Stomach (tissue), 9 donors: ENCODE results near the gene RPS15. TPM values are rescaled to one million over a fixed set of nuclear protein-coding genes. Genes with fewer than 3 reads are reported as not detected.

Experiments used
- DNase-seq, 2 donors: peaks; one replicate each; pipeline versions ENCODE4 v3.0.0 to v3.0.0-alpha.2; 2013 to 2019
- H3K27ac ChIP-seq, 5 donors: fragments of 200-600 bp in 4 of 5; sonication (generic) in 4 of 5; one replicate each; pipeline ENCODE4 v1.5.1; 2013 to 2019; ENCODE audit warnings: mild to moderate bottlenecking in 1 of 5, moderate library complexity in 1 of 5
- H3K27me3 ChIP-seq, 3 donors: fragments of 200-600 bp; sonication (generic); one replicate each; pipeline ENCODE4 v1.5.1; 2017 to 2019; ENCODE audit warnings: mixed run types in 1 of 3
- H3K36me3 ChIP-seq, 4 donors: fragments of 200-600 bp; sonication (generic); 1 replicate in 3 of 4; 2 replicates in 1 of 4; pipeline ENCODE4 v1.5.1; 2016 to 2019
- H3K4me1 ChIP-seq, 4 donors: fragments of 200-600 bp; sonication (generic); one replicate each; pipeline ENCODE4 v1.5.1; 2016 to 2019
- H3K4me3 ChIP-seq, 4 donors: fragments of 200-600 bp; sonication (generic) in 3 of 4; one replicate each; pipeline ENCODE4 v1.5.1; 2016 to 2019; ENCODE audit warnings: mild to moderate bottlenecking in 1 of 4
- H3K9me3 ChIP-seq, 4 donors: fragments of 200-600 bp; sonication (generic); one replicate each; pipeline ENCODE4 v1.5.1; 2016 to 2019
- CTCF ChIP-seq, 7 experiments: fragments of 450-650 bp in 4 of 7; fragments of 200-600 bp in 3 of 7; sonication (generic) in 3 of 7; IDR thresholded peaks; one replicate each; pipeline ENCODE4 v1.5.1; 2016 to 2019; ENCODE audit warnings: antibody characterized with exemption in 7 of 7, control low read depth in 2 of 7, mild to moderate bottlenecking in 1 of 7
- EP300 ChIP-seq: sonication (generic); formaldehyde crosslinking; IDR thresholded peaks from one replicate; pipeline ENCODE4 v1.6.1; 2017; ENCODE audit warnings: antibody characterized with exemption
- POLR2A ChIP-seq, 4 donors: fragments of 450-650 bp; IDR thresholded peaks; one replicate each; pipeline ENCODE4 v1.6.1; 2016; ENCODE audit warnings: antibody characterized with exemption in 4 of 4, control low read depth in 2 of 4, mild to moderate bottlenecking in 1 of 4, moderate library complexity in 1 of 4
- POLR2AphosphoS5 ChIP-seq, 3 donors: sonication (generic); formaldehyde crosslinking; IDR thresholded peaks; one replicate each; pipeline ENCODE4 v1.6.1; 2016; ENCODE audit warnings: antibody characterized with exemption in 3 of 3
- WGBS, 5 donors: extraction: QIAGEN DNeasy Blood & Tissue Kit in 3 of 5; methylation state at CpG; one replicate each; pipeline versions ENCODE4 v1.1.5 to v1.1.7; 2013 to 2018; 5-methylcytosine and 5-hydroxymethylcytosine counted together
- intact Hi-C: fragments of 100-400 bp; cut with DNase I; formaldehyde crosslinking; loops from one replicate; pipeline ENCODE4 v1.15.1; 2023; ENCODE audit warnings: low total_unique reads
- polyA plus RNA-seq, 3 donors: library from polyadenylated mRNA; stranded (reverse); fragments of 200-250 nt; gene quantifications; one replicate each; pipeline ENCODE4 v1.2.3, GENCODE V29; 2013
- total RNA-seq, 5 donors: library from RNA; depleted of rRNA; stranded (reverse); fragments of >200 nt; gene quantifications; one replicate each; pipeline versions ENCODE4 v1.1.0 to v1.2.3, GENCODE V29; 2014 to 2016
- donor health status: healthy with polysubstance abuse.
- donor health status: Bipolar disorder and iron deficiency.
- donor health status: healthy.

The RPS15 gene
- total and polyA plus RNA-seq, 8 donors = 428 to 4,539 (median 2,187) TPM

GRCh38 chr19:1483131-1483978, 45.2 kb downstream of the RPS15 start:
- DNase-seq = no peak
- H3K27me3 ChIP-seq = no peaks in the 10 kb centered on the region
- no peaks in the 10 kb centered on the region for H3K9me3 ChIP-seq
- H3K27ac ChIP-seq = no peak overlapping the region
- WGBS, 5 donors = 91 to 94% (median 93%) methylated on average over 48 to 77 of the region's 77 CpGs
- no peaks in the 10 kb centered on the region for H3K36me3 ChIP-seq
- no peak for TF ChIP-seq POLR2A (IDR thresholded peaks at IDR 0.05)
- no peak for TF ChIP-seq CTCF (IDR thresholded peaks at IDR 0.05)
- no peak for TF ChIP-seq POLR2AphosphoS5 (IDR thresholded peaks at IDR 0.05)
- no peak for TF ChIP-seq EP300
- peaks cover 11 to 13% (median 12%) of the 10 kb centered on the region in 4 donors for H3K4me1 ChIP-seq
- intact Hi-C loops = no loop called here
- H3K4me3 ChIP-seq = no peak overlapping the region

- 85 to 96% (median 92%) methylated on average over 17 to 23 of the region's 23 CpGs for WGBS, 5 donors
Measured at GRCh38 chr19:1483979-1484428, 45.8 kb downstream of the RPS15 start.

GRCh38 chr19:1486720-1487575, 48.8 kb downstream of the RPS15 start:
- Histone ChIP-seq H3K4me1 (peaks cover 16 to 22% (median 21%) of the 10 kb centered on the region in 4 donors), H3K4me3 (no peak overlapping the region), H3K36me3 (no peaks in the 10 kb centered on the region), H3K27me3 (peaks cover 0 to 11% (median 6%) of the 10 kb centered on the region in 3 donors), H3K9me3 (no peaks in the 10 kb centered on the region), H3K27ac (no peak overlapping the region)
- intact Hi-C loops = no loop called here
- TF ChIP-seq CTCF (IDR thresholded peaks at IDR 0.05) (no peak), POLR2A (IDR thresholded peaks at IDR 0.05) (no peak), EP300 (no peak), POLR2AphosphoS5 (IDR thresholded peaks at IDR 0.05) (no peak)
- DNase-seq = peak in 1 of 2 donors; percentile 5
- 92 to 94% (median 94%) methylated on average over 22 to 56 of the region's 56 CpGs for WGBS, 5 donors

More at GRCh38 chr19:1483979-1484428, 45.8 kb downstream of the RPS15 start:
- Histone ChIP-seq H3K4me3 (no peak overlapping the region), H3K27ac (no peak overlapping the region), H3K27me3 (no peaks in the 10 kb centered on the region), H3K4me1 (peaks cover 6 to 8% (median 7%) of the 10 kb centered on the region in 4 donors), H3K36me3 (no peaks in the 10 kb centered on the region), H3K9me3 (no peaks in the 10 kb centered on the region)
- TF ChIP-seq EP300 = no peak
- no peak for TF ChIP-seq CTCF (IDR thresholded peaks at IDR 0.05)
- TF ChIP-seq POLR2AphosphoS5 (IDR thresholded peaks at IDR 0.05) = no peak
- no peak for TF ChIP-seq POLR2A (IDR thresholded peaks at IDR 0.05)
- intact Hi-C loops = no loop called here
- DNase-seq = no peak

- no peak for TF ChIP-seq POLR2AphosphoS5 (IDR thresholded peaks at IDR 0.05)
- no peak for TF ChIP-seq CTCF (IDR thresholded peaks at IDR 0.05)
- TF ChIP-seq EP300 = no peak
- TF ChIP-seq POLR2A (IDR thresholded peaks at IDR 0.05) = no peak
- peaks cover 18 to 26% (median 23%) of the 10 kb centered on the region in 4 donors for H3K4me1 ChIP-seq
- no peak overlapping the region for H3K4me3 ChIP-seq
- no peaks in the 10 kb centered on the region for H3K9me3 ChIP-seq
- H3K36me3 ChIP-seq = no peaks in the 10 kb centered on the region
- no peak overlapping the region for H3K27ac ChIP-seq
- DNase-seq = peak in 1 of 2 donors; percentile 9
- intact Hi-C loops = no loop called here
- 91 to 98% (median 93%) methylated on average over 15 to 40 of the region's 40 CpGs for WGBS, 5 donors
- H3K27me3 ChIP-seq = peaks cover 0 to 18% (median 6%) of the 10 kb centered on the region in 3 donors
Measured at GRCh38 chr19:1487576-1488281, 49.5 kb downstream of the RPS15 start.
